ENCODE measurements around the gene DENND2D. TPM values are rescaled to one million over a fixed set of nuclear protein-coding genes. Genes with fewer than 3 reads are reported as not detected.

Gene DENND2D
- total RNA-seq, 2 donors from 2014 or later = 15.8 to 19.8 TPM

- no peak for TF ChIP-seq CTCF (IDR thresholded peaks at IDR 0.05)
- Histone ChIP-seq H3K4me1 (ENCODE audit: control insufficient read depth in 1 of 2, low read depth in 2 of 2) (peaks cover 0 to 11% of the 10 kb centered on the region in 2 donors), H3K27ac (no peak overlapping the region), H3K9me3 (no peaks in the 10 kb centered on the region), H3K27me3 (replicated peaks; ENCODE audit: insufficient read depth) (no peaks in the 10 kb centered on the region), H3K36me3 (no peaks in the 10 kb centered on the region), H3K4me3 (no peak overlapping the region)
- DNase-seq (ENCODE audit: low spot score) (no peak), ATAC-seq (ENCODE audit: insufficient number of reproducible peaks, low FRiP score, low read depth) (no peak)
Measured at GRCh38 chr1:111208921-111209320, 8.5 kb upstream of the DENND2D start.

- DNase-seq (ENCODE audit: low spot score) (no peak), ATAC-seq (ENCODE audit: insufficient number of reproducible peaks, low FRiP score, low read depth) (no peak)
- H3K27me3 ChIP-seq (replicated peaks; ENCODE audit: insufficient read depth) = no peaks in the 10 kb centered on the region
- no peaks in the 10 kb centered on the region for H3K36me3 ChIP-seq
- H3K9me3 ChIP-seq = no peaks in the 10 kb centered on the region
- H3K4me1 ChIP-seq (ENCODE audit: control insufficient read depth in 1 of 2, low read depth in 2 of 2) = peaks cover 0 to 20% of the 10 kb centered on the region in 2 donors
- H3K4me3 ChIP-seq = no peak overlapping the region
- H3K27ac ChIP-seq = no peak overlapping the region
- no peak for TF ChIP-seq CTCF (IDR thresholded peaks at IDR 0.05)
Measured at GRCh38 chr1:111205714-111206050, 5.2 kb upstream of the DENND2D start.

- TF ChIP-seq CTCF (IDR thresholded peaks at IDR 0.05) = no peak
- DNase-seq (ENCODE audit: low spot score) = no peak
- peaks cover 0 to 20% of the 10 kb centered on the region in 2 donors for H3K4me1 ChIP-seq (ENCODE audit: control insufficient read depth in 1 of 2, low read depth in 2 of 2)
Measured at GRCh38 chr1:111204983-111205713, 4.7 kb upstream of the DENND2D start.

GRCh38 chr1:111204201-111204982 is 3.9 kb upstream of the DENND2D start:
- DNase-seq (ENCODE audit: low spot score) (no peak), ATAC-seq (ENCODE audit: insufficient number of reproducible peaks, low FRiP score, low read depth) (no peak)
- no peaks in the 10 kb centered on the region for H3K9me3 ChIP-seq
- H3K4me3 ChIP-seq = peak overlapping the region; percentile 83
- H3K27me3 ChIP-seq (replicated peaks; ENCODE audit: insufficient read depth) = no peaks in the 10 kb centered on the region
- no peak for TF ChIP-seq CTCF (IDR thresholded peaks at IDR 0.05)
- H3K4me1 ChIP-seq (ENCODE audit: control insufficient read depth in 1 of 2, low read depth in 2 of 2) = peaks cover 0 to 20% of the 10 kb centered on the region in 2 donors
- peak overlapping the region; percentile 35 to 59 for H3K27ac ChIP-seq
- H3K36me3 ChIP-seq = no peaks in the 10 kb centered on the region

More at GRCh38 chr1:111204983-111205713, 4.7 kb upstream of the DENND2D start:
- H3K36me3 ChIP-seq = no peaks in the 10 kb centered on the region
- no peak for ATAC-seq (ENCODE audit: insufficient number of reproducible peaks, low FRiP score, low read depth)
- H3K27ac ChIP-seq = no peak overlapping the region
- no peaks in the 10 kb centered on the region for H3K27me3 ChIP-seq (replicated peaks; ENCODE audit: insufficient read depth)
- H3K9me3 ChIP-seq = no peaks in the 10 kb centered on the region
- H3K4me3 ChIP-seq = peak overlapping the region; percentile 83

- DNase-seq (ENCODE audit: low spot score) (no peak), ATAC-seq (ENCODE audit: insufficient number of reproducible peaks, low FRiP score, low read depth) (no peak)
- Histone ChIP-seq H3K27ac (peak overlapping the region; percentile 35 to 59), H3K9me3 (no peaks in the 10 kb centered on the region), H3K4me1 (ENCODE audit: control insufficient read depth in 1 of 2, low read depth in 2 of 2) (peaks cover 0 to 20% of the 10 kb centered on the region in 2 donors), H3K36me3 (no peaks in the 10 kb centered on the region), H3K27me3 (replicated peaks; ENCODE audit: insufficient read depth) (no peaks in the 10 kb centered on the region), H3K4me3 (peak overlapping the region; percentile 83)
- TF ChIP-seq CTCF (IDR thresholded peaks at IDR 0.05) = no peak
Measured at GRCh38 chr1:111203681-111204200, 3.3 kb upstream of the DENND2D start.
